ENCODE measurements around the gene RGS3.

The RGS3 gene

GRCh38 chr9:113452113-113452605 is 11.4 kb upstream of the RGS3 start:
- TF ChIP-seq CTCF (IDR thresholded peaks at IDR 0.05; ENCODE audit: low read depth, low read length): no peak
- no peak for DNase-seq (ENCODE audit: extremely low read depth, low read depth)

- TF ChIP-seq CTCF (IDR thresholded peaks at IDR 0.05; ENCODE audit: low read depth, low read length): no peak
- peak; percentile 67 for DNase-seq (ENCODE audit: extremely low read depth, low read depth)
Observed at GRCh38 chr9:113454914-113455761, 8.4 kb upstream of the RGS3 start.

GRCh38 chr9:113456235-113456634 is 7.3 kb upstream of the RGS3 start:
- no peak for DNase-seq (ENCODE audit: extremely low read depth, low read depth)

GRCh38 chr9:113461285-113461684 is 2.2 kb upstream of the RGS3 start:
- TF ChIP-seq CTCF (IDR thresholded peaks at IDR 0.05; ENCODE audit: low read depth, low read length): no peak
- DNase-seq (ENCODE audit: extremely low read depth, low read depth): no peak

More at GRCh38 chr9:113456235-113456634, 7.3 kb upstream of the RGS3 start:
- no peak for TF ChIP-seq CTCF (IDR thresholded peaks at IDR 0.05; ENCODE audit: low read depth, low read length)

GRCh38 chr9:113461943-113462342 is 1.6 kb upstream of the RGS3 start:
- no peak for DNase-seq (ENCODE audit: extremely low read depth, low read depth)
- TF ChIP-seq CTCF (IDR thresholded peaks at IDR 0.05; ENCODE audit: low read depth, low read length): no peak

GRCh38 chr9:113462781-113463286 is 693 bp upstream of the RGS3 start:
- no peak for DNase-seq (ENCODE audit: extremely low read depth, low read depth)
- no peak for TF ChIP-seq CTCF (IDR thresholded peaks at IDR 0.05; ENCODE audit: low read depth, low read length)

- DNase-seq (ENCODE audit: extremely low read depth, low read depth): no peak
Observed at GRCh38 chr9:113464286-113464660, 746 bp downstream of the RGS3 start.

More at GRCh38 chr9:113464286-113464660, 746 bp downstream of the RGS3 start:
- TF ChIP-seq CTCF (IDR thresholded peaks at IDR 0.05; ENCODE audit: low read depth, low read length): no peak
